ENCODE results near the gene UTS2R.

UTS2R gene

DNA sequence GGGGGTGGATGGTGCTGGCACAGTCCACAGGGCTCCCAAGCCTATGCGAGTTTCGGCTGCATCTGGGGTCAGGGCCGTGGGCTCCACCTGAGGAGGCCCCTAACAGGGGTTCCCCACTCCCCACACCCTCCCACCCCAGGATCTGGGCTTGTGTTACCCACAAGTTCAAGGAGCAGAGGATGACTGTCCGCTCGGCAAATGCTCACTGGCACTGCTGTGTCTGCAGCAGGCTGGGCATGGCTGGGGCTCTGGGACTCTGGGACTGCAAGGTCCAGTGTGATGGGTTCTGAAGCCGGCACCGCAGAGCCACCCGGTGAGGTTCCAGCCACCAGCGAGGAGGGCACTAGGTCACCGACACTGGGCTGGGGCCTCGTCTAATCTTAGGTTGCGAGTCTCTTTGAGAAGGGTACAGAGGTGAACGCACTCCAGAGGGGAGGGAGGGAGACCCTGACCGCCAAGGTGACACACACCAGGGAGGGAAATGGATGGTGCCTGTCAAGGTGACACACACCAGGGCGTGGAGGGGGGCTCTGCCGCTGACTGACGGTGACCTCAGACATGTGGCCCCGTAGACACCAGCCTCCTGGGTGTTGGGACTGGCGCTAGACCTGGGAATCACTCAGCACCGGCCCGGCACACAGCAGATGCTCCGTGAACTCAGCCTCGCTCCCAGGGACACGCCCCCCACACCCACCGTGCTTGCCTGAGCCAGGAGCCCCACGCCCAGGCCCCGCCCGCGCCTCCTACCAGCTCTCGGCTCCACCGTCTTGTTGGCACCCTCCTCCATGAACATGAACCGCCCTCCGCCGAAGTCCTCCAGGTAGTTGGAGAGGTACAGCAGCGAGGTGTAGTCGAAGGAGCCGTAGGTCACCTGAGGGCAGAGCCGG, 26.1 kb downstream of the UTS2R start:
- WGBS, 2 donors (ENCODE audit: extremely low coverage in 2 of 2, insufficient read length in 2 of 2, insufficient replicate concordance in 1 of 2) = no CpG with 5 or more reads among the region's 38 CpGs

DNA sequence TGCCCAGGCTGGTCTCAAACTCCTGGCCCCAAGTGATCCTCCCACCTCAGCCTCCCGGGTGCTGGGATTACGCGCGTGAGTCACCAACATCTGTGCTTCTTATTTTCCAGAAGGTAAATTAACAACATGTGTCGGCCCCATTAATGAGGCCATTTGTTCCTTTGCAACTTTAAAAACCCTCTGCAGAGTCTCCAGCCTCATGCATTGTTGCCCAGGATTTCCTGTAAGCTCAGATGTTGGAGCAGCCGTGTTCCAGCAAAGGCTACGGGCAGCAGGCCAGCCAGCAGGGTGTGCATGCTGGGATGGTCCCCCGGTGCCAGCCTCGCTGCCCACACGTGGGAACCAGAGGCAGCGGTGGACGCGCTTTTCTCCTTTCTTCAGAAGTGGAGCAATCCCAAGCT, 27.5 kb downstream of the UTS2R start:
- no peak overlapping the region for H3K27ac ChIP-seq (replicated peaks; ENCODE audit: low read length)
- no peaks in the 10 kb centered on the region for H3K27me3 ChIP-seq (ENCODE audit: control insufficient read depth in 3 of 3, insufficient read depth in 3 of 3, low read depth in 1 of 3, low read length in 3 of 3)
- no peaks in the 10 kb centered on the region for H3K9me3 ChIP-seq (replicated peaks in 1 of 2; ENCODE audit: control insufficient read depth in 2 of 2, insufficient read depth in 1 of 2, low read depth in 1 of 2, low read length in 2 of 2)
- H3K9ac ChIP-seq (ENCODE audit: low read depth, low read length, poor library complexity) = no peak overlapping the region
- no peak overlapping the region for H2BK5ac ChIP-seq (ENCODE audit: low read length)
- H3K23ac ChIP-seq (ENCODE audit: low read depth, low read length, poor library complexity) = no peak overlapping the region
- H3K36me3 ChIP-seq (replicated peaks in 1 of 2; ENCODE audit: control insufficient read depth in 2 of 2, insufficient read depth in 2 of 2, low read length in 2 of 2) = peaks cover 10 to 49% of the 10 kb centered on the region in 2 donors
- H3K4ac ChIP-seq (ENCODE audit: low read length) = no peak overlapping the region
- no CpG with 5 or more reads among the region's 13 CpGs for WGBS, 2 donors (ENCODE audit: extremely low coverage in 2 of 2, insufficient read length in 2 of 2, insufficient replicate concordance in 1 of 2)
- no peak overlapping the region for H2BK120ac ChIP-seq (ENCODE audit: low read depth, low read length)
- no peak overlapping the region for H4K8ac ChIP-seq (ENCODE audit: low read depth, low read length)
- no peak overlapping the region for H2AFZ ChIP-seq (ENCODE audit: low read length)
- H4K91ac ChIP-seq (ENCODE audit: low read depth, low read length, poor library complexity) = no peak overlapping the region
- H3K4me3 ChIP-seq (ENCODE audit: low read length in 2 of 2) = no peak overlapping the region
- no peak overlapping the region for H3K4me2 ChIP-seq (ENCODE audit: insufficient read depth, low read length, poor library complexity, severe bottlenecking)
- no peak overlapping the region for H2AK5ac ChIP-seq (ENCODE audit: low read depth, low read length)
- peaks cover 8% of the 10 kb centered on the region for H3K79me1 ChIP-seq (ENCODE audit: low read depth, low read length)
- H3K14ac ChIP-seq (ENCODE audit: low read length) = no peak overlapping the region
- no peaks in the 10 kb centered on the region for H3K4me1 ChIP-seq (ENCODE audit: control insufficient read depth in 2 of 2, insufficient read depth in 1 of 2, low read depth in 1 of 2, low read length in 2 of 2)
- no peak overlapping the region for H2BK15ac ChIP-seq (ENCODE audit: low read length)
- no peak for DNase-seq (ENCODE audit: low spot score)
- H2BK12ac ChIP-seq (ENCODE audit: low read length) = no peak overlapping the region
- H3K18ac ChIP-seq (ENCODE audit: low read length) = no peak overlapping the region

More for the DNA sequence above, 26.1 kb downstream of the UTS2R start:
- peak overlapping the region in 1 of 2 donors; percentile 37 for H3K4me3 ChIP-seq (ENCODE audit: low read length in 2 of 2)
- H3K18ac ChIP-seq (ENCODE audit: low read length) = peak overlapping the region; percentile 13
- peaks cover 5 to 45% of the 10 kb centered on the region in 2 donors for H3K36me3 ChIP-seq (replicated peaks in 1 of 2; ENCODE audit: control insufficient read depth in 2 of 2, insufficient read depth in 2 of 2, low read length in 2 of 2)
- no peak overlapping the region for H3K4ac ChIP-seq (ENCODE audit: low read length)
- H2BK5ac ChIP-seq (ENCODE audit: low read length) = no peak overlapping the region
- H3K14ac ChIP-seq (ENCODE audit: low read length) = no peak overlapping the region
- H3K27ac ChIP-seq (replicated peaks; ENCODE audit: low read length) = no peak overlapping the region
- no peaks in the 10 kb centered on the region for H3K27me3 ChIP-seq (ENCODE audit: control insufficient read depth in 3 of 3, insufficient read depth in 3 of 3, low read depth in 1 of 3, low read length in 3 of 3)
- H2AK5ac ChIP-seq (ENCODE audit: low read depth, low read length) = no peak overlapping the region
- no peak for DNase-seq (ENCODE audit: low spot score)
- no peaks in the 10 kb centered on the region for H3K4me1 ChIP-seq (ENCODE audit: control insufficient read depth in 2 of 2, insufficient read depth in 1 of 2, low read depth in 1 of 2, low read length in 2 of 2)
- H2BK12ac ChIP-seq (ENCODE audit: low read length) = no peak overlapping the region
- no peak overlapping the region for H3K4me2 ChIP-seq (ENCODE audit: insufficient read depth, low read length, poor library complexity, severe bottlenecking)
- H3K9me3 ChIP-seq (replicated peaks in 1 of 2; ENCODE audit: control insufficient read depth in 2 of 2, insufficient read depth in 1 of 2, low read depth in 1 of 2, low read length in 2 of 2) = no peaks in the 10 kb centered on the region
- no peak overlapping the region for H4K91ac ChIP-seq (ENCODE audit: low read depth, low read length, poor library complexity)
- H3K23ac ChIP-seq (ENCODE audit: low read depth, low read length, poor library complexity) = peak overlapping the region; percentile 31
- H3K9ac ChIP-seq (ENCODE audit: low read depth, low read length, poor library complexity) = no peak overlapping the region
- H2AFZ ChIP-seq (ENCODE audit: low read length) = no peak overlapping the region
- no peak overlapping the region for H2BK15ac ChIP-seq (ENCODE audit: low read length)
- H2BK120ac ChIP-seq (ENCODE audit: low read depth, low read length) = no peak overlapping the region
- no peak overlapping the region for H4K8ac ChIP-seq (ENCODE audit: low read depth, low read length)
- H3K79me1 ChIP-seq (ENCODE audit: low read depth, low read length) = peaks cover 7% of the 10 kb centered on the region

- Histone ChIP-seq H3K4me1 (ENCODE audit: control insufficient read depth in 2 of 2, insufficient read depth in 1 of 2, low read depth in 1 of 2, low read length in 2 of 2) (no peaks in the 10 kb centered on the region), H3K4ac (ENCODE audit: low read length) (no peak overlapping the region), H2BK12ac (ENCODE audit: low read length) (no peak overlapping the region), H2BK120ac (ENCODE audit: low read depth, low read length) (no peak overlapping the region), H2AK5ac (ENCODE audit: low read depth, low read length) (no peak overlapping the region), H3K23ac (ENCODE audit: low read depth, low read length, poor library complexity) (peak overlapping the region; percentile 31), H3K18ac (ENCODE audit: low read length) (no peak overlapping the region), H3K79me1 (ENCODE audit: low read depth, low read length) (peaks cover 10% of the 10 kb centered on the region), H3K9ac (ENCODE audit: low read depth, low read length, poor library complexity) (peak overlapping the region; percentile 3), H3K4me2 (ENCODE audit: insufficient read depth, low read length, poor library complexity, severe bottlenecking) (no peak overlapping the region), H3K9me3 (replicated peaks in 1 of 2; ENCODE audit: control insufficient read depth in 2 of 2, insufficient read depth in 1 of 2, low read depth in 1 of 2, low read length in 2 of 2) (no peaks in the 10 kb centered on the region), H3K27me3 (ENCODE audit: control insufficient read depth in 3 of 3, insufficient read depth in 3 of 3, low read depth in 1 of 3, low read length in 3 of 3) (no peaks in the 10 kb centered on the region), H2AFZ (ENCODE audit: low read length) (no peak overlapping the region), H2BK5ac (ENCODE audit: low read length) (no peak overlapping the region), H3K27ac (replicated peaks; ENCODE audit: low read length) (no peak overlapping the region), H3K36me3 (replicated peaks in 1 of 2; ENCODE audit: control insufficient read depth in 2 of 2, insufficient read depth in 2 of 2, low read length in 2 of 2) (peaks cover 14 to 48% of the 10 kb centered on the region in 2 donors), H4K8ac (ENCODE audit: low read depth, low read length) (peak overlapping the region; percentile 48), H2BK15ac (ENCODE audit: low read length) (no peak overlapping the region), H3K4me3 (ENCODE audit: low read length in 2 of 2) (no peak overlapping the region), H4K91ac (ENCODE audit: low read depth, low read length, poor library complexity) (no peak overlapping the region), H3K14ac (ENCODE audit: low read length) (peak overlapping the region; percentile 6)
- no peak for DNase-seq (ENCODE audit: low spot score)
- WGBS, 2 donors (ENCODE audit: extremely low coverage in 2 of 2, insufficient read length in 2 of 2, insufficient replicate concordance in 1 of 2) = no CpG with 5 or more reads among the region's 18 CpGs
These were observed 28.1 kb downstream of the UTS2R start for GRCh38 chr17:82399601-82400101.

GRCh38 chr17:82400206-82400605, 28.6 kb downstream of the UTS2R start:
- Histone ChIP-seq H2AK5ac (ENCODE audit: low read depth, low read length) (no peak overlapping the region), H2BK5ac (ENCODE audit: low read length) (no peak overlapping the region), H3K14ac (ENCODE audit: low read length) (no peak overlapping the region), H3K4ac (ENCODE audit: low read length) (no peak overlapping the region), H3K79me1 (ENCODE audit: low read depth, low read length) (peaks cover 10% of the 10 kb centered on the region), H2BK120ac (ENCODE audit: low read depth, low read length) (no peak overlapping the region), H4K8ac (ENCODE audit: low read depth, low read length) (no peak overlapping the region), H2BK15ac (ENCODE audit: low read length) (no peak overlapping the region), H3K4me3 (ENCODE audit: low read length in 2 of 2) (no peak overlapping the region), H3K36me3 (replicated peaks in 1 of 2; ENCODE audit: control insufficient read depth in 2 of 2, insufficient read depth in 2 of 2, low read length in 2 of 2) (peaks cover 14 to 51% of the 10 kb centered on the region in 2 donors), H2BK12ac (ENCODE audit: low read length) (no peak overlapping the region), H3K9me3 (replicated peaks in 1 of 2; ENCODE audit: control insufficient read depth in 2 of 2, insufficient read depth in 1 of 2, low read depth in 1 of 2, low read length in 2 of 2) (no peaks in the 10 kb centered on the region), H4K91ac (ENCODE audit: low read depth, low read length, poor library complexity) (no peak overlapping the region), H3K27me3 (ENCODE audit: control insufficient read depth in 3 of 3, insufficient read depth in 3 of 3, low read depth in 1 of 3, low read length in 3 of 3) (no peaks in the 10 kb centered on the region), H2AFZ (ENCODE audit: low read length) (no peak overlapping the region), H3K4me1 (ENCODE audit: control insufficient read depth in 2 of 2, insufficient read depth in 1 of 2, low read depth in 1 of 2, low read length in 2 of 2) (no peaks in the 10 kb centered on the region), H3K4me2 (ENCODE audit: insufficient read depth, low read length, poor library complexity, severe bottlenecking) (no peak overlapping the region), H3K27ac (replicated peaks; ENCODE audit: low read length) (no peak overlapping the region), H3K9ac (ENCODE audit: low read depth, low read length, poor library complexity) (no peak overlapping the region), H3K18ac (ENCODE audit: low read length) (no peak overlapping the region), H3K23ac (ENCODE audit: low read depth, low read length, poor library complexity) (peak overlapping the region; percentile 31)
- DNase-seq (ENCODE audit: low spot score) = no peak
- WGBS, 2 donors (ENCODE audit: extremely low coverage in 2 of 2, insufficient read length in 2 of 2, insufficient replicate concordance in 1 of 2) = no CpG with 5 or more reads among the region's 7 CpGs

All from neuronal stem cell (in vitro differentiated cells).